Hepatocyte (in vitro differentiated cells): ENCODE results near the gene CD300E. TPM values are rescaled to one million over a fixed set of nuclear protein-coding genes. Genes with fewer than 3 reads are reported as not detected.

Experiments used
- DNase-seq: peaks from one replicate; pipeline ENCODE4 v3.0.0-alpha.2; 2016; ENCODE audit warnings: low spot score
- H2AFZ ChIP-seq: fragments of 200-600 bp; sonication (generic); 2 replicates; pipeline ENCODE4 v1.6.0; 2016; ENCODE audit warnings: antibody characterized with exemption, mild to moderate bottlenecking
- H3K27ac ChIP-seq: fragments of 200-600 bp; sonication (generic); 2 replicates; pipeline ENCODE4 v1.5.1; 2016; ENCODE audit warnings: mild to moderate bottlenecking
- H3K27me3 ChIP-seq: fragments of 200-600 bp; sonication (generic); 2 replicates; pipeline ENCODE4 v1.6.1; 2016
- H3K36me3 ChIP-seq: fragments of 200-600 bp; sonication (generic); replicated peaks from 2 replicates; pipeline ENCODE4 v1.5.1; 2016; ENCODE audit warnings: low read depth; ENCODE audit not compliant: insufficient read depth
- H3K4me1 ChIP-seq: fragments of 200-600 bp; sonication (generic); 2 replicates; pipeline ENCODE4 v1.5.1; 2016; ENCODE audit warnings: mild to moderate bottlenecking, moderate library complexity; ENCODE audit not compliant: insufficient read depth
- H3K4me2 ChIP-seq: fragments of 200-600 bp; sonication (generic); 2 replicates; pipeline ENCODE4 v1.6.0; 2016
- H3K4me3 ChIP-seq: fragments of 200-600 bp; sonication (generic); 2 replicates; pipeline ENCODE4 v1.5.1; 2016; ENCODE audit warnings: mild to moderate bottlenecking
- H3K79me2 ChIP-seq: fragments of 200-600 bp; sonication (generic); 2 replicates; pipeline ENCODE4 v1.6.0; 2017; ENCODE audit warnings: mild to moderate bottlenecking
- H3K9me2 ChIP-seq: fragments of 200-600 bp; sonication (generic); replicated peaks from 2 replicates; pipeline ENCODE4 v1.6.0; 2017; ENCODE audit warnings: mild to moderate bottlenecking; ENCODE audit not compliant: insufficient read depth
- H3K9me3 ChIP-seq: fragments of 200-600 bp; sonication (generic); 2 replicates; pipeline ENCODE4 v1.5.1; 2016; ENCODE audit warnings: low read depth, mild to moderate bottlenecking
- H4K20me1 ChIP-seq: fragments of 200-600 bp; sonication (generic); 2 replicates; pipeline ENCODE4 v1.6.0; 2016; ENCODE audit warnings: mild to moderate bottlenecking; ENCODE audit not compliant: insufficient read depth, poor library complexity, severe bottlenecking
- EZH2 ChIP-seq: fragments of 200-600 bp; sonication (generic); IDR thresholded peaks from 2 replicates; pipeline ENCODE4 v1.6.1; 2016; ENCODE audit warnings: antibody characterized with exemption, mild to moderate bottlenecking, borderline replicate concordance
- EZH2phosphoT487 ChIP-seq: fragments of 200-600 bp; sonication (generic); IDR thresholded peaks from one replicate; pipeline ENCODE4 v1.6.1; 2018; ENCODE audit warnings: antibody characterized with exemption, mild to moderate bottlenecking, low read depth, moderate library complexity; ENCODE audit not compliant: unreplicated experiment, severe bottlenecking
- WGBS: methylation state at CpG from one replicate; pipeline ENCODE4 v1.1.6; 2016; ENCODE audit warnings: low lambda C conversion rate; ENCODE audit errors: missing lambda C conversion rate; 5-methylcytosine and 5-hydroxymethylcytosine counted together
- polyA plus RNA-seq: library from polyadenylated mRNA; unstranded; fragments of >200 nt; fragmentation: Nextera tagmentation; extraction: Ambion mirVana; gene quantifications from 2 replicates; pipeline ENCODE4 v1.2.1, GENCODE V29; 2016
- total RNA-seq: library from RNA; depleted of rRNA; stranded (reverse); fragments of >200 nt; gene quantifications from 2 replicates; pipeline ENCODE4 v1.2.3, GENCODE V29; 2014
- TF ChIP-seq, protein P1 (sequence below): fragments of 200-600 bp; sonication (generic); IDR thresholded peaks from 2 replicates; pipeline ENCODE4 v1.5.1; 2016; ENCODE audit warnings: antibody characterized with exemption, mild to moderate bottlenecking; ENCODE audit not compliant: poor library complexity

Gene CD300E
- total and polyA plus RNA-seq, 2 experiments from 2014 or later = 0.03 to 0.37 TPM

DNA sequence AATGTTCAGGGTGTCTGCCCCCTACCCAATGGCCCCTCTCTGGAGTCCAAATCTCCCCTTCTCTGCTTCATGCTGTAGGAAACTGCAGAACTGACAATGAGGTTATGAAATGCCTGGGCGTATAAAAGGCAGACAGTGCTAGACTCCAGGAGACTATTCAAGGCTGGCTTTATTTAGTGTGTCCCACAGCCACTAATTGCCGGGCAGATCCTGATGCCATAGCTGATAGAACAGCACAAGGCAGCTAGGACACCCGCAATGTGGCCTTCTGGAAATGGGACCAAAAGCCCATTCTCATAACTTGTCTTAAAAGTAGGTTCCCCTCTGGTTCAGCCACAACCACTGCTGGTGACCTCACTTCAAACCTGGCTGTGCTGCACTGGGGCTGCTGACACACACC is 28.5 kb upstream of the CD300E start:
- DNase-seq = no peak
- no peaks in the 10 kb centered on the region for H4K20me1 ChIP-seq
- TF ChIP-seq, protein P1, sequence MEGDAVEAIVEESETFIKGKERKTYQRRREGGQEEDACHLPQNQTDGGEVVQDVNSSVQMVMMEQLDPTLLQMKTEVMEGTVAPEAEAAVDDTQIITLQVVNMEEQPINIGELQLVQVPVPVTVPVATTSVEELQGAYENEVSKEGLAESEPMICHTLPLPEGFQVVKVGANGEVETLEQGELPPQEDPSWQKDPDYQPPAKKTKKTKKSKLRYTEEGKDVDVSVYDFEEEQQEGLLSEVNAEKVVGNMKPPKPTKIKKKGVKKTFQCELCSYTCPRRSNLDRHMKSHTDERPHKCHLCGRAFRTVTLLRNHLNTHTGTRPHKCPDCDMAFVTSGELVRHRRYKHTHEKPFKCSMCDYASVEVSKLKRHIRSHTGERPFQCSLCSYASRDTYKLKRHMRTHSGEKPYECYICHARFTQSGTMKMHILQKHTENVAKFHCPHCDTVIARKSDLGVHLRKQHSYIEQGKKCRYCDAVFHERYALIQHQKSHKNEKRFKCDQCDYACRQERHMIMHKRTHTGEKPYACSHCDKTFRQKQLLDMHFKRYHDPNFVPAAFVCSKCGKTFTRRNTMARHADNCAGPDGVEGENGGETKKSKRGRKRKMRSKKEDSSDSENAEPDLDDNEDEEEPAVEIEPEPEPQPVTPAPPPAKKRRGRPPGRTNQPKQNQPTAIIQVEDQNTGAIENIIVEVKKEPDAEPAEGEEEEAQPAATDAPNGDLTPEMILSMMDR = no peak
- TF ChIP-seq EZH2phosphoT487 (no peak), EZH2 (no peak)
- no peaks in the 10 kb centered on the region for H3K79me2 ChIP-seq
- no peak overlapping the region for H3K4me3 ChIP-seq
- H3K27me3 ChIP-seq = peaks cover 44% of the 10 kb centered on the region
- H2AFZ ChIP-seq = no peak overlapping the region
- H3K36me3 ChIP-seq = no peaks in the 10 kb centered on the region
- WGBS = 77% methylated on average over 3 of the region's 3 CpGs
- no peak overlapping the region for H3K27ac ChIP-seq
- no peaks in the 10 kb centered on the region for H3K9me2 ChIP-seq
- H3K9me3 ChIP-seq = no peaks in the 10 kb centered on the region
- H3K4me2 ChIP-seq = no peak overlapping the region
- no peaks in the 10 kb centered on the region for H3K4me1 ChIP-seq

DNA sequence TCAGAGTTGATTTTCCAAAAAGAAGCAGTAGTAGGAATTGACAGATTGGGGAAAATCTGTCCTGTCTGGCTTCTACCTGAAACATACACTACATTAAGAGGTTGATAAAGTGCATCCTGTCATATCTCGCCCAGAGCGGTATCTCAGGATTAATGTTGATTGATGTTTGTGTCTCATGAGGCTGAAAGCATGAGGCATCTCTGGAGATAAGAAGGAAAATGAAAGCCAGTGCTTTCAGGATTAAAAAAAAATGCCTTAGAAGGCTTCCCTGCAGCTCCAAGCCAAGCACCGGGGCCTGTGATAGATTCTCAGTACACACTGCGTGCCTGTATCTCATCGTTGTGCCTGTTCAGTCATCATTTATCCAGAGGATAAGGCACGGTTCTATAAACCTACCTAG is 26.4 kb upstream of the CD300E start:
- H3K9me3 ChIP-seq = no peaks in the 10 kb centered on the region
- peaks cover 44% of the 10 kb centered on the region for H3K27me3 ChIP-seq
- no peak overlapping the region for H2AFZ ChIP-seq
- H3K4me1 ChIP-seq = no peaks in the 10 kb centered on the region
- no peak for DNase-seq
- no peaks in the 10 kb centered on the region for H3K79me2 ChIP-seq
- 25% methylated on average over 6 of the region's 6 CpGs for WGBS
- H3K4me3 ChIP-seq = no peak overlapping the region
- no peak overlapping the region for H3K4me2 ChIP-seq
- no peaks in the 10 kb centered on the region for H3K9me2 ChIP-seq
- no peak overlapping the region for H3K27ac ChIP-seq
- H3K36me3 ChIP-seq = no peaks in the 10 kb centered on the region
- TF ChIP-seq EZH2 = no peak
- TF ChIP-seq, protein P1 = no peak
- no peak for TF ChIP-seq EZH2phosphoT487
- no peaks in the 10 kb centered on the region for H4K20me1 ChIP-seq

DNA sequence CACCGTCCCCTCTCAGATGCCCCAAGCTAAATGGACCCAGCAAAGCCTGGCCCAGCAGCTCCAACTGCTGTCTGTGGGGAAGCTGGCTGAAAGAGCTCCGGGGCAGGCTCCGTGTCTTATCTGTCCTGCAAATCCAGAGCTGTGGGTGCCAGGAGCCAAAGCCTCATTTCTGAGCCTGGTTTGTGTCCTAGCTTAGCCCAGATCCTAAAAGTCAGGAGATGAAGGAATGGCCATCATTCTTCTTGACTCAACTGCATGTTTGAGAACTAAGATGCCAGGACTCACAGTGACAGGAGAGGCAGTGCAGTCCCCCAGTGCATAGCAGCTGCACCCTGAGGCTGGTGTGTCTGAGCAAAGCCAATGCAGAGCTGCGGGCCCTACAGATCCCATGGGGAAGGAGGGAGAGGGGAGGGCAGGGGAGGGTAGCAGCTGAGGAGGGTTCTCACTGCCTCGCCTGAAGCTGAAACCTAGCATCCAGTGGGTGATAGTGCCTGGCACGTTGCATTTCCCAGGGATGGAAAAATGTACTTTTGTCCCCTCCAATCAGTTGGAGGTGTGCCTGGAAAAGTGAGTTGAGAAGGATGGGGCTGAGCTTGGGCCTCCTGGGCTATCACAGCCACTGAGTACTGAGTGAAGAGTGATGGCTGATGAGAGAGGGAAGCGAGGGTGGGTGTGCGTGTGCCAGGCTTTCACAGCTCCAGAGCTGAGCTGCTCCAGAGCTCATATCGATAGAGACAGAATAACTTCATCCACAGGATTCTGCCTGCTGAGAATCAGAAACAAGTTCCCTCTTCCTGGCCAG is 24.5 kb upstream of the CD300E start:
- peaks cover 37% of the 10 kb centered on the region for H3K27me3 ChIP-seq
- no peaks in the 10 kb centered on the region for H4K20me1 ChIP-seq
- H3K4me1 ChIP-seq = no peaks in the 10 kb centered on the region
- H3K9me2 ChIP-seq = no peaks in the 10 kb centered on the region
- H3K9me3 ChIP-seq = no peaks in the 10 kb centered on the region
- H3K79me2 ChIP-seq = no peaks in the 10 kb centered on the region
- H3K4me3 ChIP-seq = no peak overlapping the region
- H2AFZ ChIP-seq = no peak overlapping the region
- no peak for TF ChIP-seq EZH2
- no peak for TF ChIP-seq EZH2phosphoT487
- TF ChIP-seq, protein P1 = no peak
- WGBS = 38% methylated on average over 9 of the region's 9 CpGs
- no peak overlapping the region for H3K4me2 ChIP-seq
- peak overlapping the region; percentile 57 for H3K27ac ChIP-seq
- DNase-seq = peak; percentile 57
- H3K36me3 ChIP-seq = no peaks in the 10 kb centered on the region

DNA sequence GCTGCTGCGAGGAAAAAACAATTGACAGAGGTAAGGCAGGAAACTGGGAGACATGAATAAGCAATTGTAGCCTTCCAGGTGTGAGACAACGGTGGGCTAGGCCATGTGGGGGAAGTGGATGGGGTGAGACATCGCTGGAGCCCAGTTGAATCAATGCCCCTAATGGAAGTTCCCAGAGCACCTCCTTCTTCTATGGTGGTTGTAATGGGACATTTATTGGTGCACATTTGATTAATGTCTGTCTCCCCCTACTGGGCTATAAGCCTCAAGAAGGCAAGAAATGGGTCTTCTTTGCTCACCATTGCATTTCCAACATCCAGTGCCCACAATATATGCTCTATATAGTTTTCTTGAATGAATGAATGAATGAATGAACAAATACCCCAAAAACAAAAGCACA is 22.7 kb upstream of the CD300E start:
- Histone ChIP-seq H3K9me3 (no peaks in the 10 kb centered on the region), H3K4me1 (no peaks in the 10 kb centered on the region), H3K4me3 (no peak overlapping the region), H4K20me1 (no peaks in the 10 kb centered on the region), H3K27me3 (peaks cover 26% of the 10 kb centered on the region), H3K4me2 (no peak overlapping the region), H3K79me2 (no peaks in the 10 kb centered on the region), H2AFZ (no peak overlapping the region), H3K27ac (no peak overlapping the region), H3K36me3 (no peaks in the 10 kb centered on the region), H3K9me2 (no peaks in the 10 kb centered on the region)
- WGBS = 66% methylated on average over 3 of the region's 3 CpGs
- no peak for DNase-seq
- TF ChIP-seq, protein P1 = peak; percentile 17
- TF ChIP-seq EZH2phosphoT487 = no peak
